ENCODE results near the gene PCCA.

DNA sequence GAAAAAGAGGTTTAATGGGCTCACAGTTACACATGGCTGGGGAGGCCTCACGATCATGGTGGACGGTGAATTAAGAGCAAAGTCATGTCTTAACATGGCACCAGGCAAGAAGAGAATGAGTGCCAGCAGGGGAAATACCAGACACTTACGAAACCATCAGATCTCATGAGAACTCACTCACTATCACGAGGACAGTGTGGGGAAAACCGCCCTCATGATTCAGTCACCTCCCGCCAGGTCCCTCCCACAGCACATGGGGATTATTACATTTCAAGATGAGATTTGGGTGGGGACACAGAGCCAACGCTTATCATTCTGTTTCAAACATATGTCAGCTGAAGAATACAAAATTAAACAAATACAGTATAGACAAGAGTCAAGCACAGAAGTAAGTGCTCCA is 165.1 kb downstream of the PCCA start:
- TF ChIP-seq, protein P1, sequence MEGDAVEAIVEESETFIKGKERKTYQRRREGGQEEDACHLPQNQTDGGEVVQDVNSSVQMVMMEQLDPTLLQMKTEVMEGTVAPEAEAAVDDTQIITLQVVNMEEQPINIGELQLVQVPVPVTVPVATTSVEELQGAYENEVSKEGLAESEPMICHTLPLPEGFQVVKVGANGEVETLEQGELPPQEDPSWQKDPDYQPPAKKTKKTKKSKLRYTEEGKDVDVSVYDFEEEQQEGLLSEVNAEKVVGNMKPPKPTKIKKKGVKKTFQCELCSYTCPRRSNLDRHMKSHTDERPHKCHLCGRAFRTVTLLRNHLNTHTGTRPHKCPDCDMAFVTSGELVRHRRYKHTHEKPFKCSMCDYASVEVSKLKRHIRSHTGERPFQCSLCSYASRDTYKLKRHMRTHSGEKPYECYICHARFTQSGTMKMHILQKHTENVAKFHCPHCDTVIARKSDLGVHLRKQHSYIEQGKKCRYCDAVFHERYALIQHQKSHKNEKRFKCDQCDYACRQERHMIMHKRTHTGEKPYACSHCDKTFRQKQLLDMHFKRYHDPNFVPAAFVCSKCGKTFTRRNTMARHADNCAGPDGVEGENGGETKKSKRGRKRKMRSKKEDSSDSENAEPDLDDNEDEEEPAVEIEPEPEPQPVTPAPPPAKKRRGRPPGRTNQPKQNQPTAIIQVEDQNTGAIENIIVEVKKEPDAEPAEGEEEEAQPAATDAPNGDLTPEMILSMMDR (IDR thresholded peaks at IDR 0.05): no peak
- no peak for TF ChIP-seq POLR2A (IDR thresholded peaks at IDR 0.05)

All from breast epithelium (tissue), 3 donors.